Mucosa of descending colon (tissue), 3 donors: ENCODE results near the gene FOXL3. TPM values are rescaled to one million over a fixed set of nuclear protein-coding genes. Genes with fewer than 3 reads are reported as not detected.

Experiments used
- ATAC-seq: fragments of 200-7000 bp; cut with Tn5 transposase; one replicate; pipeline ENCODE4 v1.9.1; 2020; ENCODE audit warnings: mild to moderate bottlenecking, moderate library complexity
- DNase-seq, 3 donors: peaks; one replicate each; pipeline ENCODE4 v3.0.0-alpha.2; 2020
- H3K36me3 ChIP-seq: fragments of 200-600 bp; one replicate; pipeline ENCODE4 v1.8.0; 2021; ENCODE audit warnings: low read depth, mild to moderate bottlenecking
- H3K4me1 ChIP-seq: fragments of 200-600 bp; one replicate; pipeline ENCODE4 v1.8.0; 2021; ENCODE audit warnings: low read depth, mild to moderate bottlenecking
- H3K4me3 ChIP-seq: fragments of 200-600 bp; one replicate; pipeline ENCODE4 v1.8.0; 2021; ENCODE audit warnings: mild to moderate bottlenecking
- H3K9me3 ChIP-seq: fragments of 200-600 bp; one replicate; pipeline ENCODE4 v1.8.0; 2021; ENCODE audit warnings: mild to moderate bottlenecking
- intact Hi-C, 2 donors: fragments of 100-400 bp; cut with DNase I in 1 of 2; cut with micrococcal nuclease in 1 of 2; formaldehyde crosslinking; loops; one replicate each; pipeline versions ENCODE4 v1.11.0 to v1.11.1; 2022; cut with DNase I, micrococcal nuclease
- total RNA-seq, 3 donors: library from RNA; stranded (reverse); fragmentation: NEBNext Ultra II Directional in 2 of 3; extraction: Animal tissue kit (Norgen Biotek cat#: 25700) in 2 of 3; gene quantifications; one replicate each; pipeline versions ENCODE4 v1.2.1 to v1.2.4, GENCODE V29; 2021 to 2023
- TF ChIP-seq, protein P1 (sequence below): fragments of 200-600 bp; IDR thresholded peaks from one replicate; pipeline ENCODE4 v1.8.0; 2022; ENCODE audit warnings: antibody characterized with exemption, mild to moderate bottlenecking
- donor health status: DM: no; HTN: no; CAD: no; lungs with moderate emphysema.
- donor health status: DM: no; HTN: no; CAD: no.
- donor health status: DM: no; HTN: yes; CAD: no.

FOXL3 gene
- total RNA-seq, 3 donors from 2014 or later: 0.43 TPM; not detected in 2

DNA sequence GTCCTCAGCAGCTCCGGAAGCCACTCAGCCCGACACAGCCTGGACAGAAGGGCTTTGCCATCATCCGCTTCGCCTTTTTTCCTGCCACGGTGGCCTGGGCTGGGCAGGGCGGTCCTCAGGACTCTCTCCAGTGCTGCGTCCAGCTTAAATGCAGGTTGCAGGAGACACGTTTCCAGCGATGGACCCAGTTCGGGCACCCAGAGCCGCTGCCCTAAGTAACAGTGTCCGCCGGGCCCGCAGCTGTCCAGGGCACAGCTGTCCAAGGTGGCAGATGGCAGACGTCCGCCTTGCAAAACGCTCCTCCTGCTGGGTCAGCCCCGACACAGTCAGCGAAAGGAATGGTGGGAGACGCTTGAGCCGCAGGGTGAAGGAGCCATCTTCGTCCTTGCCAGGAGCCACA, 37.0 kb upstream of the FOXL3 start:
- no peaks in the 10 kb centered on the region for H3K36me3 ChIP-seq
- no peak overlapping the region for H3K4me3 ChIP-seq
- intact Hi-C loops: no loop called here
- H3K4me1 ChIP-seq: no peaks in the 10 kb centered on the region
- no peak for ATAC-seq
- TF ChIP-seq, protein P1, sequence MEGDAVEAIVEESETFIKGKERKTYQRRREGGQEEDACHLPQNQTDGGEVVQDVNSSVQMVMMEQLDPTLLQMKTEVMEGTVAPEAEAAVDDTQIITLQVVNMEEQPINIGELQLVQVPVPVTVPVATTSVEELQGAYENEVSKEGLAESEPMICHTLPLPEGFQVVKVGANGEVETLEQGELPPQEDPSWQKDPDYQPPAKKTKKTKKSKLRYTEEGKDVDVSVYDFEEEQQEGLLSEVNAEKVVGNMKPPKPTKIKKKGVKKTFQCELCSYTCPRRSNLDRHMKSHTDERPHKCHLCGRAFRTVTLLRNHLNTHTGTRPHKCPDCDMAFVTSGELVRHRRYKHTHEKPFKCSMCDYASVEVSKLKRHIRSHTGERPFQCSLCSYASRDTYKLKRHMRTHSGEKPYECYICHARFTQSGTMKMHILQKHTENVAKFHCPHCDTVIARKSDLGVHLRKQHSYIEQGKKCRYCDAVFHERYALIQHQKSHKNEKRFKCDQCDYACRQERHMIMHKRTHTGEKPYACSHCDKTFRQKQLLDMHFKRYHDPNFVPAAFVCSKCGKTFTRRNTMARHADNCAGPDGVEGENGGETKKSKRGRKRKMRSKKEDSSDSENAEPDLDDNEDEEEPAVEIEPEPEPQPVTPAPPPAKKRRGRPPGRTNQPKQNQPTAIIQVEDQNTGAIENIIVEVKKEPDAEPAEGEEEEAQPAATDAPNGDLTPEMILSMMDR: no peak
- DNase-seq: peak in 1 of 3 donors; percentile 39
- no peaks in the 10 kb centered on the region for H3K9me3 ChIP-seq

DNA sequence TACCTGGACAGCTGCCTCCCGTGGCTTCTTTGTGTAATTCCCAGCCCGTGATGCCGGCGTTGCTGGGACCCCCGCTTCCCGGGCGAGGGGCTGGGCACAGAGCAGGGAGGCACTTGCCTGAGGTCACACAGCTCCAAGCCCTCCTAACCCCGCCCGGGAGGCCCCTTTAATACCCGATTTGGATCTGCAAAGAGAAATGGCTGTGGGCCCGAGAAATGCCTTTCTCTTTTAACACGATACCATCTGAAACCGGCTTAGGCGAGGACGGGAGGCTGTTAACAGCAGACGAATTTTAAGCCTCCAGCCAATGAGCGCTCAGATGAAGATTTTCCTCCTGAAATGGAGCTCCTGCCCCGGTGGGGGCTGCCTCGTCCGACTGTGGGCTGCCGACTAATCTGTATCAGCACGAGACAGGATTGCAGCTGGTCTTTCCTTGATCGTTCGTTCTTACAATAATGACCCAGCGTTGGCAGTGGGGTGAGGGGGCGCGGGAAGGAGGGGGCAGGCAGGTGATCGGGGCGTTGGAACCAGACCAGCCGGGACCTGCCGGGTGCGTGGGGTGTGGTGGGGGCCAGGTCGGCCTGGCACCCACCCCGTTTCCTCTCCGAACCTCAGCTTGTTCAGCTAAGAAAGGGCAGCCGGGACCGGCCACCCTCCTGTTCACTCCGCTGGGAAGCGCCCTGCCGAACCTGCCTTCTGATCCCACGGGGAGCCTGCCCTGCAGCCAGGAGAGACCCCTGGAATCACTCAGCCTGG, 36.2 kb upstream of the FOXL3 start:
- TF ChIP-seq, protein P1: no peak
- Histone ChIP-seq H3K9me3 (no peaks in the 10 kb centered on the region), H3K36me3 (no peaks in the 10 kb centered on the region), H3K4me1 (no peaks in the 10 kb centered on the region), H3K4me3 (no peak overlapping the region)
- DNase-seq (peak in 1 of 3 donors; percentile 39), ATAC-seq (no peak)
- intact Hi-C loops: no loop called here

DNA sequence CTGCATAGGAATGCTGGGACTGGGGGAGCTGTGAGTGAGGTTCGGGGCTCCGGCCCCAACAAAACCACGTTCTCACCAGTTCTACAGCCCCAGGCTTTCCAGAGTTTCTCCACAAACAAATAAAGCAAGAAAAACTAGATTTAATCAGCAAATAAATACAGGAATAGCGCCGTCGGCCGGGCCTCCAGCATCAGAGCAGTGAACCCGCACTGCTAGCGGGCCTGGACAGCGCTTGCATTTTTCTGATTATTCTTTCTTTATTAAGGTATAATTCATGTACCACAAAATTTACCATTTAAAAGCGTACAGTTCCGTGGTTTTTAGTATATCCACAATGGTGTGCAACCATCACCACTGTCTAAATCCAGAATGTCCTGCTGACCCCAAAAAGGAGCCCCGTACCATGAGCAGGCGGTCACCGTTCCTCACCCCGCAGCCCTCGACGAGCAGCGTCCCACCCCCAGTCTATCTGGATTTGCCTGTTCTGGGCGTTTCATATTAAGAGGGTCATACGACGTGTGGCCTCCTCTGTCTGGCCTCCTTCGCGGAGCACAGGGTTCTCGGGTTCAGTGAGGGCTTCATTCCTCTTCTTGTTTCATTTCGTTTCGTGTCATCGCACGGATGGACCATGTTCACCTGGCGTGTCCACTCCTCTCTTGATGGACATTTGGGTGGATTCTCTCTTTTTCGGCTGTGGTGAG, 35.5 kb upstream of the FOXL3 start:
- Histone ChIP-seq H3K9me3 (no peaks in the 10 kb centered on the region), H3K4me1 (no peaks in the 10 kb centered on the region), H3K36me3 (no peaks in the 10 kb centered on the region), H3K4me3 (no peak overlapping the region)
- no peak for ATAC-seq
- TF ChIP-seq, protein P1: no peak
- intact Hi-C loops: no loop called here
- DNase-seq: no peak

DNA sequence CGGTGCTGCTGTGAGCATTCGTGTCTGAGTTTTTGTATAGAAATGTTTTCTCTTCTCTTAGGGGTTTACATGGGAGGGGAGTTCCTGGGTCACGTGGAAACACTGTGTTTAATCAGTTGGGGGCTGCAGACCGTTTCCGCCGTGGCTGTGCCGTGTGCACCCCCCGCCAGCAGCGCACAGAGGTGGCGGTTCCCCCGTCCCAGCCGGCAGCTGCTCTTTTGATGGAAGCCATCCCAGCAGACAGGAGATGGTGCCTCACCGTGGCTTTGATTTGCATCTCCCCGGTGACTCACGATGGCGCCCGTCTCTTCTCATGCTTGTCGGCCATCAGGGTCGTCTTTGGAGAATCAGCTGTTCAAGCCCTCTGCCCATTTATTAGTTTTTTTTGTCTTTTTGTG, 34.9 kb upstream of the FOXL3 start:
- intact Hi-C loops: no loop called here
- H3K36me3 ChIP-seq: no peaks in the 10 kb centered on the region

DNA sequence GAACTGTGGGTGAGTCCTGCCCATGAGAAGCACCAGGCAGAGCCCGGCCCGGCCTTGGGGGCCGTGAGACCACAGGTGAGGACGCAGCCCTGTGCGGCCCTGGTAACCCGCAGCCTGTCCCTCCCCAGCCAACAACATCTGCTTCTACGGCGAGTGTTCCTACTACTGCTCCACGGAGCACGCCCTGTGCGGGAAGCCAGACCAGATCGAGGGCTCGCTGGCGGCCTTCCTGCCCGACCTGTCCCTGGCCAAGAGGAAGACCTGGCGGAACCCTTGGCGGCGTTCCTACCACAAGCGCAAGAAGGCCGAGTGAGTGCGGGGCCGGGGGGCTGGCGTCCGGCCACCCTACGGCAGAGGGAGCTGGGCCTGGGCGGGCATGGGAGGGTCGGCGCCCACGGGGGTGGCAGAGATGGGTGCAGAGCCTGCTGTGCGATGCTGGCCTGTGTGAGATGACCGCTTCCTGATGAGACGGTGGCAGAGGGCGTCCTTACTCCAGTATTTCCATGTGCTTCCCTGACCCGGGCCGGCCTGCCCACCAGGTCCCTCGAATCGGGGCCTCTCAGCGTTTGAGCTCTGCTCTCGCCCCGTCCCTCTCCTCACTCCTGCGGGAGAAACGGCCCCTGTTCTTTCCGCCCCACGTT, 34.1 kb upstream of the FOXL3 start:
- no peaks in the 10 kb centered on the region for H3K9me3 ChIP-seq
- TF ChIP-seq, protein P1: no peak

More for the DNA sequence above, 34.9 kb upstream of the FOXL3 start:
- Histone ChIP-seq H3K9me3 (no peaks in the 10 kb centered on the region), H3K4me3 (no peak overlapping the region), H3K4me1 (no peaks in the 10 kb centered on the region)
- ATAC-seq (no peak), DNase-seq (peak in 1 of 3 donors; percentile 22)
- TF ChIP-seq, protein P1: no peak

More for the DNA sequence above, 34.1 kb upstream of the FOXL3 start:
- no peak for ATAC-seq
- H3K4me3 ChIP-seq: no peak overlapping the region
- intact Hi-C loops: no loop called here
- peaks cover 2% of the 10 kb centered on the region for H3K4me1 ChIP-seq
- peak in 1 of 3 donors; percentile 41 for DNase-seq
- H3K36me3 ChIP-seq: no peaks in the 10 kb centered on the region
